Measurements from ENCODE around the gene GFOD1.
"Not testable (repeated sequence)": the region's sequence is repeated elsewhere in the genome, so short reads cannot be mapped to it uniquely, and the experiment has no call there.

Gene GFOD1

DNA sequence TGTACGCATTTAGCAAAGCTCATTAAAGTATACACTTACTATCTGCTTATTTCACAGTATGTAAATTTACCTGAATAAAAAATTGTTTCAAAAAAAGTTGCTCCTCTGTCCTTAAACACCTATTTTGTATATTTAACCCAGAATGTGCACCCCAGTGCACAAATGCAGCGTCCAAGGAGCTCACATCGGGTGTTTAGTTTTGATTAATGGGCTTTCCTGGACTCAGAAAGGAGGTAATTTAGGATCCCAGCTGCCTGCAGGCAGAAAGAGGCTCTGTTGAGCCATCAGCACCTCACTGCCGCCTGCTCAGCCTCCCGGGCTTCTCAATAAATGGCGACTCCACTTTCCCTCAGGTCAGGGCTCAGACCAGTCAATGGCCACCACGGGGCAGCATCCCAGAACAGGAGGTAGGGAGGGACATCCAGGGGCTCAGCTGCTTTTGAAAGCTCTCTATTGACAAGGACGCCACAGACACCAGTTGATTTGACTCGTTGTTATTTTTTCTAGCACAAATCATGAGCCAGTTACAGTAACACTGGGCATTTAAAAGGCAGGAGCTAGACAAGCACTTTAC lies 88.9 kb downstream of the GFOD1 start:
- DNase-seq: no peak

DNA sequence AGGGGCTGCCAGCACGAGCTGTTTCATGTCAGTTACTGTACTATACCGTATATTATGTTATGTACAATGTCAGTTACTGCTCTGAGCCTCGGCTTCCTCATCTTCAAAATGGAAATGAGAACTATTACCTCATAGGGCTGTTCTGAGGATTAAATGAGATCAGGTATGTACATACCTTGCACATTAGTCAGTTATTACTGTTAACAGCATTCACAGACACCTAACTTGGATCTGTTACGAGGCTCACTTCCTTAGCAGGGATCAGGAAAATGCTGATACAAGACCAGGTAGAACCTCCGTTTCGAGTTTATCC lies 89.4 kb downstream of the GFOD1 start:
- DNase-seq: no peak

DNA sequence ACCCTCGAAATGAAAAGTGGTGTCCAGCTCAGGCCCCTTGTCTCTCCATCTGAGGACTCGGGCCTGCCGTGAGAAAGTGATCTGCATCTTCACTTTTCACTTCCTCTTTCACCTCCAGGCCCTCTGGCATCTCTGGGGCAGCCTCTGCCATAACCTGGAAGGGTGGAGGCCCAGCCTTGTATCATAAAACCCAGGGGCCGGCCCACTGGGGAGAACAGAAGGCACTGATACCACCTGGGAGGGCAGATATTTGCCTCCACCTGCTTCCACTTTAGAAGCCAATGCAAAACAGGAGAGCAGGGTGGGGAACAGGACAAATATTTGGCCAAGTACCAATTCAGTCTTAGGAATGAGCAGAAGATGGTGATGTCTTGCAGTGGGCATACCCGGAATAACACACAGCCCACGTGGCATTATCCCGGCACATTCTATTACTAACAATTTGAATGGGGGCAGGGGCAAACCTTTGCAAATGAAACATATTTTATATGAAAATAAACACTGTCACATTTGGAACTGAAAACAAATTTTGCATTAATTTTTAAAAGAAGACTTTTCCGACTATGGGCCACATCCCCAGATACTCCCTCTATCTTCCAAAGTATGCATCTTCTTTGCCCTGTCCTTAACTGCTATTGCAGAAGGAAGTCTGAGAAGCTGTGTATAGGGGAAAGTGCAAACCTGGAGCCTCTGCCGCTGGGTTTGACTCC lies 89.9 kb downstream of the GFOD1 start:
- DNase-seq: no peak

DNA sequence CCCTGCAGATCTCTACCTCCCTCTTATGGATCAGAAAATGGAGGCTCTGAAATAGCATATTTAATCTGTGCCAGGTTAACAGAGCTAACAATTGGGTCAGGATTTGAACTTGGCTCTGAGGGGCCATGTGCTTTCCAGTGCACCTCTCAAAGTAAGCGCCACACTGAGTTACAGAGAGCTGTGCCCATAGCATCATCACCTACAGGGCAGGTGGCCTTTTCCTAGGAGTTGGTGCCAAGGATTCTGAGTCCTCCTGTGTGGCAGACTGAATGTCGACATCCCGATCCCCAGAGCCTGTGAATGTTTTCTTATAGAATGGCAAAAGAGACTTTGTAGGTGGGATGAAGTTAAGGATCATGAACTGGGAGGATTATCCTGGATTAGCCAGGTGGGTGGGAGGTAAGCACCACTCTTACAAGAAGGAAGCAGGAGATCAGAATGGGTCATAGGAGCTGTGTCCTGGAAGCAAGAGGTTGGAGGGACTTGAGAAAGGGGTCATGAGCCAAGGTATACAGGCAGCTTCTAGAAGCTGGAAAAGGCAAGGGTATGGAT lies 91.1 kb downstream of the GFOD1 start:
- no peak for DNase-seq

DNA sequence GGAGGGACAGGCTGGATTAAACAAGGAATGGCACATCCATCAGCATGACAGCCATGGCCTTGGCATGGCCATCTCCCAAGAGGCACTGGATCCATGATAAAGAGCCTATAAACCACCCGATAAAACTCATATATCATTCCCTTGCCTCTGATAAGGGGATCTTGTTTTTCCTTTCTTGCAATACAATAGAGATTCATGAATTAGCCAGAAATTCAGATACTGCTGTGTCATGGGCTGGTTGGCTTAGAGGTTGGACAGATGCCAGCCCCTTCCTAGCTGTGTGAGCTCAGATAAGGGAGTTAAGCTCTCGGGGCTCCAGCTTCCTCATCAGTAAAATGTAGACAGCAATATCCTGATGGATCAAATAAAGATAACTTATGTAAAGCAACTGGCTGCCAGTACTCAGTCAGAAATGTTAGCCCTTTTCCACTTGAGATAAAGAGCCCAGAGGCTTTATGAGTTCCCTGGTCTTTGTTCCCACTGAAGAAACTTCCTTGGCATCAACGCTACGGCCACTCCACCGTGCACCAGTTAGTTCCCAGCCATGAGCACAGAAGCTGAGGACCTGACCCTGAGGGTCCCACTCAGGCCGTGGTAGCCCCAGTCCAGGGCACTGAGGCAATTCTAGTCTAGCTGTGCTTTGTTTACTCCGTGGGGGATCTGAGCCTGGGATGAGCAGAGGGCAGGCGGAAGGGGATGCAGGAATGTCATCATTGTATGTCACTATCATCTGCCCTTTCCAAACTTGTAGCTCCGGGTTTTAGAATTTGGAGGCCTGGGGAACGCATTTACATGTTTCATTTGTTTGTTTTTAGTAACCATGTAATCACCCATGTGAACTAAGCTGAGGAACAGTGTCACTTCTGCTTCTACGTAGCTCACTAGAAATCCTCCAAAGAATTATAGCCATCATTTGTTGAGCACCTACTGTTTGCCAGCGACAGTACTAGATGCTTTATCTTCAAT lies 91.8 kb downstream of the GFOD1 start:
- peak; percentile 52 for DNase-seq

DNA sequence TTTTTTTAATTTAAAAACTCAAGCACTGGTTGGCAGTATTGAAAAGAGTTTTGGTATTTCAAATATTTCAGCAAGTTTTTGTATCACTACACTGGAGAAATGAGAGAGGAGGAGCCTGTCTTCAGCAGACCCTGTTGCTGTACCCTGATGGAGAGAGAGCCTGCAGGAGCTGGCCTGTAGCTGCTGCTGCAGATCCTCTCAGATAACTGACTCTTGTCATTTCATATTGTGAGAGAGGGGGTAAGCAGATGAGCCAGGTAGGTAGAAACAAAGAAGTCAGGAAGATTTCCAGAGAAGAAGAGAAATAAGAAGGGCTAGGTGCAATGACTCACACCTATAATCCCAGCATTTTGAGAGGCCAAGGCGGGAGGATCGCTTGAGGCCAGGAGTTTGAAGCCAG lies 94.9 kb downstream of the GFOD1 start:
- DNase-seq: no peak

DNA sequence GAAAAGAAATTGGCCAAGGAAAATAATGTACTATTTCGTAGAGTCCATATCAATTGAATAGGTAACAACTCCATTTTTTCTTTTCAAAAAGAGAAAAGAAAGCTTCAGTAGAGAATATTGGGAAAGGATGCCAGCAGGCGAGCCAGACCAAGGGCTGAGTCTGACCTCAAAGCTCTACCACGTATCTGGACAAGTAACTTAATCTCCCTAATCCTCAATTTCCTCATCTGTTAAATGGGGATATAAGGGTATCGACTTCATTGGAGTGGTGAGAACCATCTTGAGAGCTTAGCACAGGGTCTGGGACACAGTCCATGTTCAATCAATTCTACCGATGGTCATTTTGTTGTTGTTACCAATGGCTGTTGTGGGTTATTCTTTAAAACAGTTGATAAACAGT lies 95.9 kb downstream of the GFOD1 start:
- no peak for DNase-seq

DNA sequence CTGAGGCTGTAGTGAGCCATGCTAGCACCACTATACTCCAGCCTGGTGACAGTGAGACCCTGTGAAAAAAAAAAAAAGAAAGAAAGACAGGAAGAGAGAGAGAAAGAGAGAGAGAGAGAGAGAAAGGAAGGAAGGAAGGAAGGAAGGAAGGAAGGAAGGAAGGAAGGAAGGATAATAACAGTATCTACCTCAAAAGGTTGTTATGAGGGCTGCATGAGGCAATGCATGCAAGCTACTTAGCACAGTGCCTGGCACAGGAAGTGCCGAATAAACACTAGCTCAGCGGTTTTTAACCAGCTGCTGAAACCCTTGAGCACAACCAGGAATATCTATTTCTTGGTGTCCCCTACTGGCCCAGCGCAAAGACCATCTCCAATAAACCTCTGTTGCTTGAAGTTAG lies 96.7 kb downstream of the GFOD1 start:
- no peak for DNase-seq

DNA sequence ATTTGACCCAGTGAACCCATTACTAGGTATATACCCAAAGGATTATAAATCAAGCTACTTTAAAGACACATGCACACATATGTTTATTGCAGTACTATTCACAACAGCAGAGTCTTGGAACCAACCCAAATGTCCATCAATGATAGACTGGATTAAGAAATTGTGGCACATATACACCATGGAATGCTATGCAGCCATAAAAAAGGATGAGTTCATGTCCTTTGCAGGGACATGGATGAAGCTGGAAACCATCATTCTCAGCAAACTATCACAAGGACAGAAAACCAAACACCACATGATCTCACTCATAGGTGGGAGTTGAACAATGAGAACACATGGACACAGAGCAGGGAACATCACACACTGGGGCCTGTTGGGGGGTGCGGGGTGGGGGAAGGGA lies 98.2 kb downstream of the GFOD1 start:
- DNase-seq: not testable (repeated sequence)

DNA sequence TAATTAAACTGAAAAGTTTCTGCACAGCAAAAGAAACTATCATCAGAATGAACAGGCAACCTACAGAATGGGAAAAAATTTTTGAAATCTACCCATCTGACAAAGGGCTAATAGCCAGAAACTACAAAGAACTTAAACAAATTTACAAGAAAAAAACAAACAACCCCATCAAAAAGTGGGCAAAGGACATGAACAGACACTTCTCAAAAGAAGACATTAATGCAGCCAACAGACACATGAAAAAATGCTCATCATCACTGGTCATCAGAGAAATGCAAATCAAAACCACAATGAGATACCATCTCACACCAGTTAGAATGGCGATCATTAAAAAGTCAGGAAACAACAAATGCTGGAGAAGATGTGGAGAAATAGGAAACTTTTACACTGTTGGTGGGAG lies 98.6 kb downstream of the GFOD1 start:
- DNase-seq: not testable (repeated sequence)

DNA sequence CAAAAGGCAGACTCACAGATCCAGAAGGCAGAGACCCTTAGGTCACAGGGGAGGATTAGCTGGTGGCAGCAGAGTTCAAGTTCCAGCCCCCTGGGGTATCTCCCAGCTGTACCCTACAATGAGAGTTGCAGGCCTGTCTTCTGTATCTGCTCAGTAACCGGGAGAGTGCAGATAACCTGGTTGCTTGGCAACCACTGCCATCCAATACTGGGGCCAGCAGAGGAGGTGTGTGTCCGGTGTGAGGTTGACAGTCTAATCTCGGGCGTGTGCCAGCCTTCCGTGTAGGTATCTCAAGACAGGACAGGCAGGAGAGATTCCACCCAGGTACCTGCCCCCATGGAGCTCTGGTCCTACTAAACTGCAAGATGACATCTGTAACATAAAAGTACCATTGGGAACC lies 102.4 kb downstream of the GFOD1 start:
- no peak for DNase-seq

DNA sequence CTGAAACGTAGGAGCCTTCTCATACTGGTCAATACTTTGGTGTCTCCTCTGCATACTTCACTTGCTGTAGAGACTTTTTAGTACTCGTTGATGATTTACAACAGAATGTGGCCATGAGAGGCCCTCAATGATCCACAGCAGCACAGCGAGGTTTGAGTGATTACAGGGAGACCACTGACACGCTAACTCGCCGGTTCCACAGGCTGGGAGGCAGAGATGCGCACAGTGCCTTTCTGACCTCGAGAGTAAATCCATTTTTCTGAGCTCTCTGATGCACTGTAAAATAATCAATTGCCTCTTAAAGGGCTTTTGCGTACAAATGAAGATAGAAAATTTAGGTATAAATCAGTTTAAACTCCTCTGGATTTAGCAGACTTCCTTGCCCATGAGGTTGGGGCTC lies 102.9 kb downstream of the GFOD1 start:
- no peak for DNase-seq

DNA sequence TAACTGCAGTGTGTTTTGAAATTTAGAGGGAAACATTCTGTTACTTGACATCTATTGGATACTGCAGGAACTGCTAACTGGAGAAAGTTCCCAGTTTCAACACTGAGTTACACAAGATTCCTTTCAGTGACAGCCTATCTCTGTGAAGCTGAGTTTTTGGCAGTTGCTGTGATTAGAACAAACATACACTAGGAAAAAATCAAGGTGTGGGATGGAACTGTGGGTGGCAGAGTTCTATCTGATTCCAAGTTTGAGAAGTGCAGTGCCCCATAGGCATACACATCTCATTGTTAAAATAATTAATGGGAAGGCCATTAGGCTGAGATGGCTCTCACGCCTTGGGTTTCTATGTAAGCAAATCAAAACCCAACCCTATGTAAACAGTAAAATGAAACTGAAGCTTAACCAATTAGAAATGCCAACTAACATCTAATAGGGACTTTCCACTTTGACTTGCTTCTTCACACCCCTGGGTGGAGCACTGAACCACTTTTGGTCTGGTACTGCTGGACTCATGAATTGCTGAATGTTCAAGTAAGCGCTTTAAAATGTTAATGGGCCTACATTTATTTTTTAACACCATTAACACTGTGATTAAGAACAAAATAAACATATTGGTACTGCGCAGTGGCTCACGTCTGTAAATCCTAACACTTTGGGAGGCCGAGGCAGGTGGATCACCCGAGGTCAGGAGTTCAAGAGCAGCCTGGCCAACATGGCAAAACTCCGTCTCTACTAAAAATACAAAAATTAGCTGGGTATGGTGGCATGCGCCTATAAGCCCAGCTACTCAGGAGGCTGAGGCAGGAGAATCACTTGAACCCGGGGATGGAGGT lies 103.9 kb downstream of the GFOD1 start:
- DNase-seq: no peak

DNA sequence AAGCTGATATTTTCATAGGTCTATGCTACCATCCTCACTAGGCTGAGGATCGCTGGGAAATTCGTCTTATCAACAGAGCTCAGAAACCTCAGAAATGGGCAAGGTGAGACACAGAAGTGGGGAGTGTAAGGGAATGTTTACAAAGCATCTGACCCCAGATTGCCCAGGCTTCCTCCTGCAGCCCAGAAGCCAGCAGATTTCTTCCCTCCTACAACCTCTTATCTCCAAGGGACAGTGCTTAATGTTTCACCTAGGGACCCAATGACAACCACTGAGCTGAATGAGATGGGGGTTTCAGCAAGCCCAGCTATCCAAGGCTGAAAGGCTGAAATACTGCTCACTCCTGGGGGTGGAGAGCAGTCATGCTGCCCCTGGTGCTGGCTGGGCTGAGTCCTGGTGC lies 106.6 kb downstream of the GFOD1 start:
- no peak for DNase-seq

DNA sequence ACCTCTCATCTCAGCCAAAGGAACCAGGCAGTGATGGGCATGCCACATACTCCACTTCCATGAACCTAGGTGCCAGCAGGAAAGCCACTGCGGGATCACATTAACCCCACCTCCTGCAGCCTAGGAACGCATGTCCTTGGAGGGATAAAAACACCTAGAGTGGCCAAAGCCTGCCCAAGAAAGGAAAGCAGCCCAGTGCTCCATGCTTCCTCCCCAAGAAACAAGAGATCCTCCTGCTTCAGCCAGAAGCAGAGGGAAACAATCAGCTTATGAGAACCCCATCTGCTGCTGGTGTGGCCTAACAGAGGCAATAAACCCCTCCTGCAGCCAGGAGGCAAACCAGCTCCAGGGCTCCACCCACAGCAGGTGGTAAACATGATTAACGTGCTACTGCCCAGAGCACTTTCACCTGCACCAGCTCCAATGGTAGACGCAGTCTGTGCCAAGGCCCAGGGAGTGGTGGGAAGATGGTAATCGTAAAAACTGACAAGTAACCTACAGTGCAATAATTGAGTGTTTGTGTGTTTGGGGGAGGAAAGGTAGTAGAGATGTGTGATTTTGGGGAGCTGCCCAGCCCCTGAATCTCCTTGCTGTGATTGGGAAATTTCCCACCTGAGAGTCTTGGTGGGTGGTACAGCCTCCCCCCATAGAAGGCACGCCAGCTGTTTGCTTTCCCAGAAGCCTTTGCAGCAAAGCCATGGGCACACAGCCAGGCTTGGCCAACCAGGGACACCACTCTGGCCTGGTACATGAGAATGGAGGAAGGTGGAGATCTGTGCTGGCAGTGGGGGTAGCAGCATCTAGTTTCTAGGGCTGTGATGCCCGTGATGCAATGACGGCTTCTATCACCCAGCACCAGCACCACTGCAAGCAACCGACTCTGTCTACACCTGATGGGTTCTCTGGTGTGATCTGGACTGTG lies 108.5 kb downstream of the GFOD1 start:
- DNase-seq: no peak

DNA sequence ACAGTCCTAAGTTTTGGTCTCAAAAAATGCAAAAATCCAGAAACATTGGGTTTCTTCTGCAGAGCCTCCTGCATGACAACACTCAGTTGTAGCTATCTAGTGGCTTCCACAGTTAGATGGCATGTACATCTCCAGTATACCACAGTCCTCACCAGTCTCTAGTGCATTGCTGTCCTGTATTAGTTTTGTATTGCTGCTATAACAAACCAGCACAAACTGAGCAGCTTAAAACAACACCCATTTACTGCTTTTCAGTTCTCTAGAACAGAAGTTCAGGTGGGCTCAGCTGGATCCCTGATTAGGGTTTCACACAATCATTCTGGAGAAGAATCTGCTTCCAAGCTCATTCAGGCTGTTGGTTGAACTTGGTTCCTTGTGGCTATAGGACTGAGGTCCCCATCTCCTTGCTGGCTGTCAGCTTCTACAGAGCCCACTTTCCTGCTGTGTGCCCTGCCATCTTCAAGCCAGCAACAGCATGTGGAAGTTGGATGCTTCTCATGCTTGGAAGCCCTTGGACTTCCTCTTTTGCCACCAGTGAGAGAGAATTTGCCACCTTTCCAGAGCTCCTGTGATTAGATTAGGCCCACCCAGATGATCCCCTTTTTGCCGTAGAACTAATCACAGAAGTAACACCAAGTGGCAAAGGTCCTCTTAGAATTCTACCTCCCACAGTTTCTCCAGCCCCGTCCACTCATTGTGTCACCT lies 110.2 kb downstream of the GFOD1 start:
- DNase-seq: no peak

DNA sequence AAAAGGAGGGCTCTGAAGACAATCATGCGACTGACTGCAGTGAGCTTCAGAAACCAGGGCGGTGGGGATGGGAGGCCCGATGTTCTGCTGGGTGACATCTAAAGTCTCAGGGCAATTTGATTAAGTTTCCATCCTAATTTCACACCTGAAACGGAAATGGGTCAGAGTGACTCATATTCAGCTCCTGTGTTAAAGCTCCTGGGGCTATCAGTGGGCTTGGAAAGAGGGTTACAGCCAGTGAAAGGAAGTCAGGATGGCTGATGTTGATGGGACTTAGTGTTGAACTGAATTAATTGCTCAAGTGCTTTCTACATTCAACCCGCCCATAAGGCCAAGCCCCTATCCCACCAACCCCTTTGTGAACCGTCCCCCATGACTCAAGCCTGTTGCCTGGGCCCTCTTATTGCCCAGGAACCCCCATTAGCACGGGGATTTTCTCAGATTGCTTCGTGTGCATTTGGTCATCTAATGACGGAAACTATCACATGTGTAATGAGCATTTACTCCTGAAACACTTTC lies 112.0 kb downstream of the GFOD1 start:
- DNase-seq: no peak

DNA sequence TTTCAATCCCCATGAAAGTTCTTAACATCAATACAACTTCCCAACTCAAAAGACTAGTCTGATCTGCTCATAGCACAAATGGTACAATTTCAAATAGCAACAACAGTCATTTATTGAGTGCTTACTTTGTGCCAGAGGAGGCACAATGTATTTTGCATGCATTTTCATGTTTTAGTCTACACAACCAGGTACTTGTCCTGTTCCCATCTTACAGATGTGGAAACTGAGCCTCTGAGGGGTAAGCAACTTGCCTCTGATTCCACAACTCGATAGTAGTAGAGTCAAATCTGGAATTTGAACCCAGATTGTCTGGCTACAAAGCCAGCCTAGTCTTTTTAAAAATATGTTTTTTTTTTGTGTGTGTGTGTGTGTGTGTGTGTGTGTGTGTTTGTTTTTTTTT lies 113.5 kb downstream of the GFOD1 start:
- no peak for DNase-seq

DNA sequence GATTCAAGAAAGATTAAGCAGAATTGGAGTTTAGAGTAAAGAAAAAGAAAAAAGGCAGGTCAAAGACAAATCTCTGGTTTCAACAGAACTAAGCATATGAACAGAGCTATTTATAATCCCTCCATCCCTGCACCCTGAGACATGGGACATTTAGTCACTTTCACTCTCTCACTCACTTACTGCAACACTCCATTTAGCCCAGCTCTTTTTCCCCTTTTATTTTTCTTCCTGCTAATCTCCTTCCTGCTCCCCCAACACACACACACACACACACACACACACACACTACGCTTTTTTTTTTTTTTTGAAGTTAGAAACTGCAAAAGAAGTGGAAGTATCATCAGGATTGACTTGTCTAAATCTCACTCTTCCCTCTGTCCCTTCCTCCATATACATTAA lies 113.9 kb downstream of the GFOD1 start:
- DNase-seq: no peak

DNA sequence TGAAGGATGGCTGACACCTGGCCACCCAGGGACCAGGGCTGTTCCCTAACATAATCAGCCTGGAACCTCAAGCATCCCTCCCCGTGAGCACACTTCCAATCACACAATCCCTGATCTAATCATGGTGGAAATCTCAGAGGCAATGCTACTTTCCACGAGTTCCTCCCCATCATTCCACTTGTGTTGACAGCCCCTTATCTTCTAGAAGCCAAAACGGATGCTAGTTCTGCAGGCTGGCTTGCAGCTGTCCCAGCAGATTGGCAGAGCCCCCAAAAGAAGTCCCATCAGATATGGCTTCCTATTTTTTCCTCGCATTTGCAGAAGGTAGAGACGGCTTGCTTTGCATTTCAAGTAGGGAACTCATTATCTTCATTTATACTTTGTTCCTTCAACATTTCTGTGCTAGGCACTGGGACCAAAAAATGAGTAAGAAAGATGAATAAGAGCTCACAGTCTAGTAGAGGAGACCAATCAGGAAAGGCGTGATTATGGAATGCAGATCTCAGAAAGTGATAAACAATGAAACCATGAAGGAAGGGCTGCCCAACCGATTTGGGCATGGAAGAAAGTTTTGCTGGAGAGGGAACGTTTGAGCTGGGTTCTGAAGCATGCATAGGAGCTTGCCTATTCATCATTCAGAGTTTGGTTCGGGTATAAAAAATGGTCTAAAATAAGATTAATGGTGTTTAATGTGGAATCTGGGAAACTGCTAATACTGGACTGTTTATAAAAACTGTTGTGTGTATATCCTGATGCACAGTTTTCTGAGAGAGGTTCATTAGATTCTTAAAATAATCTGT lies 114.5 kb downstream of the GFOD1 start:
- DNase-seq: no peak

Data from amniotic stem cell (primary cell).